Fibroblast of the aortic adventitia (primary cell): ENCODE measurements around the gene COL4A2. TPM values are rescaled to one million over a fixed set of nuclear protein-coding genes. Genes with fewer than 3 reads are reported as not detected.

Experiments
- DNase-seq: peaks from one replicate; pipeline ENCODE4 v3.0.0-alpha.2; 2010; ENCODE audit warnings: low read depth
- H3K4me3 ChIP-seq: 2 replicates; pipeline ENCODE4 v1.5.1; 2011; ENCODE audit warnings: low read depth, mild to moderate bottlenecking, control low read depth, low read length, moderate library complexity
- CTCF ChIP-seq: IDR thresholded peaks from 2 replicates; pipeline ENCODE4 v1.5.1; 2011; ENCODE audit warnings: mild to moderate bottlenecking, low read length, control low read depth, inconsistent platforms; ENCODE audit not compliant: insufficient read depth
- total RNA-seq: library from RNA; depleted of rRNA; stranded (reverse); fragments of >200 nt; gene quantifications from 2 replicates; pipeline ENCODE4 v1.2.3, GENCODE V29; 2012; ENCODE audit warnings: low replicate concordance

The COL4A2 gene
- total RNA-seq, 1 donor = 53.3 TPM

- no peak for TF ChIP-seq CTCF
- no peak overlapping the region for H3K4me3 ChIP-seq
- DNase-seq = no peak
Measured at GRCh38 chr13:110298505-110299282, 8.4 kb upstream of the COL4A2 start.

GRCh38 chr13:110299283-110299840 lies 7.7 kb upstream of the COL4A2 start:
- DNase-seq = no peak
- no peak for TF ChIP-seq CTCF
- no peak overlapping the region for H3K4me3 ChIP-seq

GRCh38 chr13:110300090-110300815 lies 6.8 kb upstream of the COL4A2 start:
- no peak for TF ChIP-seq CTCF
- DNase-seq = peak; percentile 17
- no peak overlapping the region for H3K4me3 ChIP-seq

- TF ChIP-seq CTCF = no peak
- H3K4me3 ChIP-seq = no peak overlapping the region
- DNase-seq = no peak
Measured at GRCh38 chr13:110301083-110301482, 6.0 kb upstream of the COL4A2 start.

GRCh38 chr13:110301606-110302553 lies 5.2 kb upstream of the COL4A2 start:
- H3K4me3 ChIP-seq = no peak overlapping the region
- TF ChIP-seq CTCF = no peak
- DNase-seq = no peak

- no peak overlapping the region for H3K4me3 ChIP-seq
- no peak for TF ChIP-seq CTCF
- no peak for DNase-seq
Measured at GRCh38 chr13:110302997-110303396, 4.1 kb upstream of the COL4A2 start.
